ENCODE measurements around the gene ATG5.

DNA sequence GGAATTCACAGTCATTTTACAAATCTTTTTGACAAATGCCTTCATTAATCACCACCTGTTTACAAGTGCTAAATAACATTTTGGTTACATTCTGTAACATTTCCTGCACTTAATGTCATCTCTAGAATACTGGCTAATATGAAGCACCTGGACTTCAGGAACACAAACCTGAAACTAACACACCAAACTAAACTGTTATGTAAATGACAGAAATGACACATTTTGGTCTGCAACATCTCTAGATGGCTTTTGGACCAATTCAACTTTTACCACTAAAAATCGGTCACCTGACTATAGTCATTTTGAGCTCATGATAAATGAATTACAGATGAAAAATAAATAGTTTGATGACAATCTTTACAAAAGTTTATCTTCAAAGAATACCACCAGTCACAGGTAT is 80.6 kb downstream of the ATG5 start:
- TF ChIP-seq, protein P1, sequence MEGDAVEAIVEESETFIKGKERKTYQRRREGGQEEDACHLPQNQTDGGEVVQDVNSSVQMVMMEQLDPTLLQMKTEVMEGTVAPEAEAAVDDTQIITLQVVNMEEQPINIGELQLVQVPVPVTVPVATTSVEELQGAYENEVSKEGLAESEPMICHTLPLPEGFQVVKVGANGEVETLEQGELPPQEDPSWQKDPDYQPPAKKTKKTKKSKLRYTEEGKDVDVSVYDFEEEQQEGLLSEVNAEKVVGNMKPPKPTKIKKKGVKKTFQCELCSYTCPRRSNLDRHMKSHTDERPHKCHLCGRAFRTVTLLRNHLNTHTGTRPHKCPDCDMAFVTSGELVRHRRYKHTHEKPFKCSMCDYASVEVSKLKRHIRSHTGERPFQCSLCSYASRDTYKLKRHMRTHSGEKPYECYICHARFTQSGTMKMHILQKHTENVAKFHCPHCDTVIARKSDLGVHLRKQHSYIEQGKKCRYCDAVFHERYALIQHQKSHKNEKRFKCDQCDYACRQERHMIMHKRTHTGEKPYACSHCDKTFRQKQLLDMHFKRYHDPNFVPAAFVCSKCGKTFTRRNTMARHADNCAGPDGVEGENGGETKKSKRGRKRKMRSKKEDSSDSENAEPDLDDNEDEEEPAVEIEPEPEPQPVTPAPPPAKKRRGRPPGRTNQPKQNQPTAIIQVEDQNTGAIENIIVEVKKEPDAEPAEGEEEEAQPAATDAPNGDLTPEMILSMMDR (IDR thresholded peaks at IDR 0.05), result no peak
- TF ChIP-seq POLR2A (IDR thresholded peaks at IDR 0.05), result no peak
